BLaER1 treated with 17β-estradiol and CSF1 and Interleukin-3, amounts not matched to agents 10 nM and 100 nM (cell line): ENCODE results near the gene COPG2.
"Not testable (repeated sequence)": the region's sequence is repeated elsewhere in the genome, so short reads cannot be mapped to it uniquely, and the experiment has no call there.

Experiments used
- H3K27ac ChIP-seq, 11 experiments: shearing (Covaris generic); formaldehyde crosslinking; 2 replicates each; pipeline ENCODE4 v1.8.1; 2022
- H3K27me3 ChIP-seq, 11 experiments: shearing (Covaris generic); formaldehyde crosslinking; 2 replicates each; pipeline ENCODE4 v1.8.1; 2022
- H3K36me3 ChIP-seq, 11 experiments: shearing (Covaris generic); formaldehyde crosslinking; 2 replicates each; pipeline ENCODE4 v1.8.1; 2022
- H3K4me1 ChIP-seq, 10 experiments: shearing (Covaris generic); formaldehyde crosslinking; 2 replicates each; pipeline ENCODE4 v1.8.1; 2022
- H3K4me2 ChIP-seq, 11 experiments: shearing (Covaris generic); formaldehyde crosslinking; 2 replicates each; pipeline ENCODE4 v1.8.1; 2022
- H3K4me3 ChIP-seq, 10 experiments: shearing (Covaris generic); formaldehyde crosslinking; 2 replicates each; pipeline ENCODE4 v1.8.1; 2022
- H3K9ac ChIP-seq, 11 experiments: shearing (Covaris generic); formaldehyde crosslinking; 2 replicates each; pipeline ENCODE4 v1.8.1; 2022
- H3K9me3 ChIP-seq, 11 experiments: shearing (Covaris generic); formaldehyde crosslinking; replicated peaks in 1 of 11; 2 replicates each; pipeline ENCODE4 v1.8.1; 2022
- H4K20me1 ChIP-seq, 11 experiments: shearing (Covaris generic); formaldehyde crosslinking; 2 replicates each; pipeline ENCODE4 v1.8.1; 2022
- Cebpa-rat ChIP-seq, 11 experiments: shearing (Covaris generic); IDR thresholded peaks; 2 replicates each; pipeline ENCODE4 v1.8.1; 2022

Gene COPG2

DNA sequence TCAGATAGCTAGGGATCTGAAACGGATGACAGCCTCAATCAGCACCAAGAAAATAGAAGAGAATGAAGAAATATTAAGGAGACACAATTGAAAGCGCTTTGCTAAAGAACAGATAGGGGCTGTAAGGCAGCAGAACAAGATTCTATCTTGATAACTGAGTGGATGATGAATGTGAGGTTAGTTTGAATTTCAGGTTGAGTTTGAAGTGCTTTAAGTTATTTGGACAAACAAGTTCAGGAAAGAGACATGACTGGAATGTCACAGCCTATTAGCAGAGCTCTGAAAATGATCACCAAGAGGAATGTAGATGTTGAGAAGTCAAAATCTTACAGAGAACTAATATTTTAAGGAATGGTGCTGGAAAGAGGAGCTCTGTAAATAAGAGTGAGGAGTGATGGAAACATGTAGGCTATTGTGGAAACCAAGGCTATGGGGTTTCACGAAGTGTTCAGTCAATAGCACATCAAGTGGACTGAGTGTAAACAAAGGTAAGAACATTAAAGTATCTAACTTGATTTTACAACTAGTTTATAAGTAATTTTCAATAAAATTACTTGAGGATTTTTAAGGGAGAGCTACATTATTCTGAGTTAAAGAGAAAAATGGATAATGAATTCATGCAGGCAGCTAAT is 115.0 kb downstream of the COPG2 start:
- H3K9me3 ChIP-seq, result no peaks in the 10 kb centered on the region
- H3K27me3 ChIP-seq, result no peaks in the 10 kb centered on the region
- no peak for TF ChIP-seq Cebpa-rat (IDR thresholded peaks at IDR 0.05)
- no peaks in the 10 kb centered on the region for H4K20me1 ChIP-seq
- no peaks in the 10 kb centered on the region for H3K4me1 ChIP-seq
- H3K27ac ChIP-seq, result no peak overlapping the region
- H3K4me2 ChIP-seq, result no peak overlapping the region
- peaks cover 0 to 55% (median 12%) of the 10 kb centered on the region in 11 experiments; a peak in 13 of 22 replicates for H3K36me3 ChIP-seq
- no peak overlapping the region for H3K4me3 ChIP-seq
- no peak overlapping the region for H3K9ac ChIP-seq

DNA sequence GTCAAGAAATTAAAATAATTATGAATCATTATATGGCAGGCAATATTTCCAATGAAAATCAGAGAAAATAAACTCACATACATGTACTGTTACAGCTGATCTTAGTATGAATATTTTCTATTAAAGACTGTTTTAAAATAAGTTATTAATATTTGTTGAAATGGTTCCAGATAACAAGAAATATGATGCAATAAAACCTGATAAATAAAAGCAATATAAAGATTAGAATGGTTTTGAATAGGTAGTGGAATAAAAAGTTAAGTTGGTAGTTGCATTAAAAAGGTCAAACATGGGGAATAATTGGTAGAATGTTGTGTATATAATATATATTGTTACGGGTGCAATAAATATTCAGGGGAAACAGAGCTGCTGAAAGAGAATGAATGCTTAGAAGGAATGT is 124.2 kb downstream of the COPG2 start:
- Histone ChIP-seq H3K9ac (no peak overlapping the region), H3K4me3 (no peak overlapping the region), H4K20me1 (no peaks in the 10 kb centered on the region), H3K36me3 (peaks cover 0 to 49% (median 10%) of the 10 kb centered on the region in 11 experiments; a peak in 12 of 22 replicates), H3K9me3 (no peaks in the 10 kb centered on the region), H3K27me3 (no peaks in the 10 kb centered on the region), H3K27ac (no peak overlapping the region), H3K4me2 (no peak overlapping the region), H3K4me1 (0 out of 20 replicates have a peak, but pooled peaks cover 0 to 2% (median 0%) of the 10 kb centered on the region in 10 experiments)
- TF ChIP-seq Cebpa-rat (IDR thresholded peaks at IDR 0.05), result no peak

DNA sequence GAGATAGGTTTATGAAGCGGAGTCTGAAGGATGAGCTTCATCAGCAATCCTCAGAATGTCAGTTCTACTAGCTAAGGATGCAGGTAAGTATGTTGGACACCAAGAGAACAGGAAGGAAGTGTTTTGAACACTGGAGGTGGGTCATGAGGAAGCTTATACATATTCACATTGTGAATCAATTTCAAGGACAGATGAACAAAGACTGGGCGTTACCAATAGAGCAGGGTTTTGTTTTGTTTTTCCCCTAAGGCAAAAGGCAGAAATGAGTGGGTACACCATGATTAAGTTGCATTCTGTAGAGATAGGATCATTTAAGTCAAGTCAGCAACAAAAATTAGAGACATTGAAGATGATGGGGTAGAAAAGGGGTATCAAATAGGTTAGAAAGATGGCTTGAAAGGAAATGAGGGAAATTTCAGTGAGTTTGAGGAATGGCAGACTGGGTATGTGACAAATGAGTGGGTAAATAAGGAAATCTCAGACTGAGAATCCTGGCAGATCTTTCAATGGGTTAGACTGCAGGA is 125.0 kb downstream of the COPG2 start:
- H3K4me3 ChIP-seq, result no peak overlapping the region
- no peaks in the 10 kb centered on the region for H3K27me3 ChIP-seq
- H3K4me1 ChIP-seq, result peaks cover 0 to 5% (median 0%) of the 10 kb centered on the region in 10 experiments; a peak in 3 of 20 replicates
- peaks cover 0 to 41% (median 10%) of the 10 kb centered on the region in 11 experiments; a peak in 12 of 22 replicates for H3K36me3 ChIP-seq
- no peak overlapping the region for H3K4me2 ChIP-seq
- H3K27ac ChIP-seq, result no peak overlapping the region
- no peaks in the 10 kb centered on the region for H3K9me3 ChIP-seq
- TF ChIP-seq Cebpa-rat (IDR thresholded peaks at IDR 0.05), result no peak
- H3K9ac ChIP-seq, result no peak overlapping the region
- no peaks in the 10 kb centered on the region for H4K20me1 ChIP-seq

DNA sequence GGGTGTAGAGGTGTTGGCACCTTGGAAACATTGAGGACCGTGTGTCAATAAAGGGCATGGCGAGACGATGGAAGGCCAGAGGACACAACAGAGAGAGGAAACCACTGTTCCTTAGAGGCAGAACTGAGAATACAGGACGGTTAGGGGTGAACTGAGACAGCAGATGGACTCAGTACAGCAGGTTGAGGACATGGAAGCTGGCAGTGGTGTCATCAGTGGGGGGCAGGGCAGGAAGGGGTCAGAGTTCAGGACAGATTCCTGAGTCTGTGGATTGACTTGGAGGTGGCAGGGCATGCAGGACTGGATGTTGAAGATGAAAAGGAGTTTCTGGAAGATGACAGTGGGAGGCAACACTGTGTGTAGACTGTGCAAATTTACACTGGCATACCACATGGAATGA is 126.3 kb downstream of the COPG2 start:
- H3K4me1 ChIP-seq, H3K9me3 ChIP-seq, H3K27me3 ChIP-seq, H3K27ac ChIP-seq, H3K4me3 ChIP-seq, H4K20me1 ChIP-seq, H3K9ac ChIP-seq, H3K4me2 ChIP-seq: not testable (repeated sequence)
- peaks cover 0 to 28% (median 0%) of the 10 kb centered on the region in 11 experiments; a peak in 4 of 22 replicates for H3K36me3 ChIP-seq

DNA sequence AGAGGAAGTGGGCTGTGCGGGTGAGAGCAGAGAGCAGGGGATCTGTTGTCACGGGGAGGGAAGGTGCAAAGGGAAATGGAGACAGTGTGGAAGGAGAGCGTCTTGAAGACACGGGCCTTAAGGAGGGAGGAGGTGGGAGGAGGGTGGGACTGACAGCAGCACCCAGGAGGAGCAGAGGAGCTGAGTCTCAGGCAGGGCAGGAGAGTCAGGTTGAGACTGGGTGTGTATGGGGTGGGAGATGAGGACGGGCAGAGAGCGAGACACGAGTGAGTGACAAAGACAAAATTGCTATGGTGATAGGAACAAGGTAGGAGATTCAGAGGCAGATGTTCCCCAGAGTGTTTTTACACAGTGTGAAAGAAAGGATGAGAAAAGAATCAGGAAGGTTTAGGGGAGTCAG is 127.3 kb downstream of the COPG2 start:
- H4K20me1 ChIP-seq, H3K4me3 ChIP-seq, H3K9ac ChIP-seq, H3K4me1 ChIP-seq, H3K27me3 ChIP-seq, H3K27ac ChIP-seq, H3K9me3 ChIP-seq, H3K4me2 ChIP-seq: not testable (repeated sequence)
- peaks cover 0 to 18% (median 0%) of the 10 kb centered on the region in 11 experiments; a peak in 3 of 22 replicates for H3K36me3 ChIP-seq

DNA sequence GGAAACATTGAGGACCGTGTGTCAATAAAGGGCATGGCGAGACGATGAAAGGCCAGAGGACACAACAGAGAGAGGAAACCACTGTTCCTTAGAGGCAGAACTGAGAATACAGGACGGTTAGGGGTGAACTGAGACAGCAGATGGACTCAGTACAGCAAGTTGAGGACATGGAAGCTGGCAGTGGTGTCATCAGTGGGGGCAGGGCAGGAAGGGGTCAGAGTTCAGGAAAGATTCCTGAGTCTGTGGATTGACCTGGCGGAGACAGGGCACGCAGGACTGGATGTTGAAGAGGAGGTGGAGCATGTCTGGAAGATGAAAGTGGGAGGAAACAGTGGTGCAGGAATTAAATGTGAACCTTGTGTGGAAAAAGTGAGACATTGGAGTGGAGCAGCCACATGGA is 130.7 kb downstream of the COPG2 start:
- not testable (repeated sequence) for H3K9ac ChIP-seq

DNA sequence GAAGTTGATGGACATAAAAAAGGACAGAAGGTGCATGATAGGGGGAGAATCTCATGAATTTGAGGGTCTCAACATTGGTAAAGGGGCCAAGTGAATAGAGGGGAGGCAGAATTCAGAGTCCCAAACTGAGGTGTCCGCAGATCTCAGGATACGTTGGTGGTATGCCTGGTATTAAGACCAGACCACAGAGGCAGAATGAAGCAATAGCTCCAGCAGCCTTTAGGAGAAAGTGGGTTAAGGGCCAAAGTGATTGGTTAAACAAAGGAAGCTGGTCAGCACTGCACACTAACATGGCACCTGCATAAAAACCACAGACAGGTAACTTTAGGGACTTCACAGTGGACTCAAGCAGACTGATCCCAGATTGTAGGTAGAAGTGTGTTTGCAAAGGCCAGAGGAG is 139.1 kb downstream of the COPG2 start:
- TF ChIP-seq Cebpa-rat (IDR thresholded peaks at IDR 0.05), result no peak
- Histone ChIP-seq H3K9me3 (no peaks in the 10 kb centered on the region), H4K20me1 (no peaks in the 10 kb centered on the region), H3K4me2 (no peak overlapping the region), H3K4me1 (no peaks in the 10 kb centered on the region), H3K27me3 (no peaks in the 10 kb centered on the region), H3K27ac (no peak overlapping the region), H3K4me3 (no peak overlapping the region), H3K9ac (no peak overlapping the region), H3K36me3 (peaks cover 0 to 26% (median 0%) of the 10 kb centered on the region in 11 experiments; a peak in 6 of 22 replicates)

More for the DNA sequence above, 130.7 kb downstream of the COPG2 start:
- not testable (repeated sequence) for H3K36me3 ChIP-seq, H4K20me1 ChIP-seq, H3K9me3 ChIP-seq, H3K4me1 ChIP-seq, H3K4me3 ChIP-seq, H3K27ac ChIP-seq, H3K27me3 ChIP-seq
- peak overlapping the region in 7 of 11 experiments; percentile 3 to 52 (median 20); a peak in 8 of 22 replicates for H3K4me2 ChIP-seq

DNA sequence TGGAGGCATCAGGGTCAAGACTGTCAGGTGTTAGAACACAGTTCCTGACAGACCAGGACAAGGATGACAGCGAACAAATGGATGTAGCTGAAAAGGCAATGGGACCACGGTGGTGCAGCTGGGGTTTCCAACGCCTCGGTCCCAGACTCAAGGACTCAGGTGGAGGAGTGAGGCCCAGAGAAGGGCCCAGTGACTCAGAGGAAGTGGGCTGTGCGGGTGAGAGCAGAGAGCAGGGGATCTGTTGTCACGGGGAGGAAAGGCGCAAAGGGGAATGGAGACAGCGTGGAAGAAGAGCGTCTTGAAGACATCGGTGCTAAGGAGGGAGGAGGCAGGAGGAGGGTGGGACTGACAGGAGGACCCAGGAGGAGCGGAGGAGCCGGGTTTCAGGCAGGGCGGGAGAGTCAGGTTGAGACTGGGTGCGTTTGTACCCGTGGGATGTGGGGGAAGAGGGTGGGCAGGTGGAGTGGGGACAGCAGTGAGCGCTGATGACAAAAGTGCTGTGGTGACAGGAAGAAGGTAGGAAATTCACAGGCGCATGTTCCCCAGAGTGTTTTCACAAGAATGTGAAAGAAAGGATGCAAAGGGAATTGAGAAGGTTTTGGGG is 140.7 kb downstream of the COPG2 start:
- H3K9me3 ChIP-seq, H3K27me3 ChIP-seq, H4K20me1 ChIP-seq, H3K27ac ChIP-seq, H3K4me2 ChIP-seq, H3K4me3 ChIP-seq, H3K9ac ChIP-seq, H3K4me1 ChIP-seq: not testable (repeated sequence)
- peaks cover 0 to 25% (median 0%) of the 10 kb centered on the region in 11 experiments; a peak in 6 of 22 replicates for H3K36me3 ChIP-seq

DNA sequence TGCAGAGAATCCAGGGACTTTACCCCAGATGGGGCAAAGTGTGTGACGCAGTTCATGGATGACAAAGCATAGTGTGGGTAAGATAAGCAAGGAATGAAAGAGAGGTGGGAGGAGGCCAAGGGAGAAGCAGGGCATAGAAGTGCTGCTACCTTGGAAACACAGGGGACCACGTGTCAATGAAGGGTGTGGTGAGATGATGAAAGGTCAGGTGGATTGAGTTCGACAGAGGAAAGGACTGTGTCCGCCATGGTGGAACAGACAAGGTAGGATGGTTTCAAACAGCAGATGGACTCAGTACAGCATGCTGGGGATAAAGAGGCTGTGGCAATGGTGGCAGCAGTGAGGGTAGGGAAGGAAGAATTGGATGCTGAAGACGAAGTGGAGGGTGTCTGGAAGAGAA is 143.9 kb downstream of the COPG2 start:
- no peak overlapping the region for H3K9ac ChIP-seq
- H3K9me3 ChIP-seq, result no peaks in the 10 kb centered on the region
- H3K4me2 ChIP-seq, result no peak overlapping the region
- H3K4me1 ChIP-seq, result no peaks in the 10 kb centered on the region
- H3K36me3 ChIP-seq, result peaks cover 0 to 14% (median 0%) of the 10 kb centered on the region in 11 experiments; a peak in 3 of 22 replicates
- no peak for TF ChIP-seq Cebpa-rat (IDR thresholded peaks at IDR 0.05)
- no peak overlapping the region for H3K27ac ChIP-seq
- H4K20me1 ChIP-seq, result no peaks in the 10 kb centered on the region
- H3K27me3 ChIP-seq, result no peaks in the 10 kb centered on the region
- no peak overlapping the region for H3K4me3 ChIP-seq

DNA sequence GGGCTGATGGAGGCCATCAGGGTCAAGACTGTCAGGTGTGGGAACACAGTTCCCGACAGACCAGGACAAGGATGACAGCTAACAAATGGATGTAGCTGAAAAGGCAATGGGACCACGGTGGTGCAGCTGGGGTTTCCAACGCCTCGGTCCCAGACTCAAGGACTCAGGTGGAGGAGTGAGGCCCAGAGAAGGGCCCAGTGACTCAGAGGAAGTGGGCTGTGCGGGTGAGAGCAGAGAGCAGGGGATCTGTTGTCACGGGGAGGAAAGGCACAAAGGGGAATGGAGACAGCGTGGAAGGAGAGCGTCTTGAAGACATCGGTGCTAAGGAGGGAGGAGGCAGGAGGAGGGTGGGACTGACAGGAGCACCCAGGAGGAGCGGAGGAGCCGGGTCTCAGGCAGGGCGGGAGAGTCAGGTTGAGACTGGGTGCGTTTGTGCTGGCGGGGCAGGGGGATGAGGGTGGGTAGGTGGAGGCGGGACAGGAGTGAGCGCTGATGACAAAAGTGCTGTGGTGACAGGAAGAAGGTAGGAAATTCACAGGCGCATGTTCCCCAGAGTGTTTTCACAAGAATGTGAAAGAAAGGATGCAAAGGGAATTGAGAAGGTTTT is 144.9 kb downstream of the COPG2 start:
- H3K27me3 ChIP-seq, H4K20me1 ChIP-seq, H3K4me2 ChIP-seq, H3K4me1 ChIP-seq, H3K4me3 ChIP-seq, H3K9me3 ChIP-seq, H3K27ac ChIP-seq, H3K9ac ChIP-seq: not testable (repeated sequence)
- H3K36me3 ChIP-seq, result peaks cover 0 to 14% (median 0%) of the 10 kb centered on the region in 11 experiments; a peak in 2 of 22 replicates
